T-cell (primary cell): ENCODE results near the gene PRLR. TPM values are rescaled to one million over a fixed set of nuclear protein-coding genes. Genes with fewer than 3 reads are reported as not detected.

Experiments
- ATAC-seq, 4 experiments: fragments of 200-7000 bp in 3 of 4; fragments of 150-1000 bp in 1 of 4; cut with Tn5 transposase; replicated peaks in 1 of 4; 1 replicate in 3 of 4; 2 replicates in 1 of 4; pipeline ENCODE4 v1.10.0; 2021; ENCODE audit warnings: moderate library complexity in 3 of 4, mild to moderate bottlenecking in 2 of 4, moderate number of reproducible peaks in 1 of 4
- CTCF ChIA-PET, 2 donors: fragments of 300-600 bp; sonication (Branson Sonifier 250); formaldehyde crosslinking; loops; one replicate each; lab custom pipeline; 2022; ENCODE audit warnings: antibody characterized with exemption in 2 of 2; lab: Charles Lee
- POLR2A ChIA-PET, 2 donors: fragments of 300-600 bp; sonication (Branson Sonifier 250); formaldehyde crosslinking; loops; one replicate each; lab custom pipeline; 2022; ENCODE audit warnings: antibody characterized with exemption in 2 of 2; lab: Charles Lee
- DNase-seq, 35 experiments: peaks; one replicate each; pipeline versions ENCODE4 v3.0.0 to v3.0.0-alpha.2; 2013 to 2023
- H3K27ac ChIP-seq: one replicate; pipeline ENCODE4 v1.5.1; 2013; ENCODE audit warnings: low read length
- H3K27me3 ChIP-seq, 2 experiments: replicated peaks in 1 of 2; 1 replicate in 1 of 2; 2 replicates in 1 of 2; pipeline versions ENCODE4 v1.6.1 to v1.7.0; 2013; ENCODE audit warnings: low read length in 1 of 2, mixed read lengths in 1 of 2; ENCODE audit not compliant: control insufficient read depth in 2 of 2, insufficient read depth in 2 of 2; ENCODE audit errors: extremely low read depth in 1 of 2
- H3K36me3 ChIP-seq, 2 donors: 1 replicate in 1 of 2; 2 replicates in 1 of 2; pipeline versions ENCODE4 v1.6.1 to v1.7.0; 2013; ENCODE audit warnings: low read length in 1 of 2; ENCODE audit not compliant: control insufficient read depth in 2 of 2, insufficient read depth in 1 of 2; ENCODE audit errors: extremely low read depth in 1 of 2
- H3K4me1 ChIP-seq, 2 experiments: 1 replicate in 1 of 2; 2 replicates in 1 of 2; pipeline versions ENCODE4 v1.6.1 to v1.7.0; 2013; ENCODE audit warnings: low read length in 2 of 2, mixed read lengths in 1 of 2; ENCODE audit not compliant: insufficient read depth in 2 of 2, control insufficient read depth in 1 of 2; ENCODE audit errors: extremely low read depth in 1 of 2
- H3K4me3 ChIP-seq, 2 donors: 1 replicate in 1 of 2; 2 replicates in 1 of 2; pipeline versions ENCODE4 v1.5.1 to v1.7.0; 2013; ENCODE audit warnings: mild to moderate bottlenecking in 2 of 2, low read length in 1 of 2, moderate library complexity in 1 of 2; ENCODE audit not compliant: control insufficient read depth in 1 of 2; ENCODE audit errors: extremely low read depth in 1 of 2
- H3K9me3 ChIP-seq: 2 replicates; pipeline ENCODE4 v1.7.0; 2013
- H3K27ac Mint-ChIP-seq, 2 donors: one replicate each; pipeline ENCODE4 v1.8.0; 2020 to 2021; ENCODE audit warnings: mild to moderate bottlenecking in 2 of 2, mixed read lengths in 2 of 2
- H3K27me3 Mint-ChIP-seq, 2 donors: one replicate each; pipeline ENCODE4 v1.8.0; 2021 to 2022; ENCODE audit warnings: mixed read lengths in 2 of 2
- H3K36me3 Mint-ChIP-seq: one replicate; pipeline ENCODE4 v1.8.0; 2021; ENCODE audit warnings: mixed read lengths
- H3K4me1 Mint-ChIP-seq, 3 donors: one replicate each; pipeline ENCODE4 v1.8.0; 2020 to 2022; ENCODE audit warnings: mixed read lengths in 3 of 3, mild to moderate bottlenecking in 1 of 3
- H3K4me3 Mint-ChIP-seq, 3 donors: one replicate each; pipeline ENCODE4 v1.8.0; 2020 to 2022; ENCODE audit warnings: mild to moderate bottlenecking in 3 of 3, mixed read lengths in 3 of 3, moderate library complexity in 3 of 3
- H3K9me3 Mint-ChIP-seq, 3 donors: one replicate each; pipeline ENCODE4 v1.8.0; 2020 to 2022; ENCODE audit warnings: mixed read lengths in 3 of 3
- WGBS: methylation state at CpG from one replicate; pipeline ENCODE4 v1.1.5; 2013; ENCODE audit warnings: missing lambda C conversion rate; ENCODE audit not compliant: insufficient coverage; 5-methylcytosine and 5-hydroxymethylcytosine counted together
- total RNA-seq, 35 experiments: library from RNA in 6 of 35; stranded (reverse) in 6 of 35; fragments of 120-200 nt in 1 of 35; gene quantifications; one replicate each; pipeline versions ENCODE4 v1.2.1 to v1.2.4 and lab custom pipeline; 2013 to 2026

PRLR gene
- total RNA-seq, 5 donors from 2014 or later (not counting 1 experiment from before 2014, with no cell fraction given): 0.16 to 0.23 (median 0.23) TPM; not detected in 2

DNA sequence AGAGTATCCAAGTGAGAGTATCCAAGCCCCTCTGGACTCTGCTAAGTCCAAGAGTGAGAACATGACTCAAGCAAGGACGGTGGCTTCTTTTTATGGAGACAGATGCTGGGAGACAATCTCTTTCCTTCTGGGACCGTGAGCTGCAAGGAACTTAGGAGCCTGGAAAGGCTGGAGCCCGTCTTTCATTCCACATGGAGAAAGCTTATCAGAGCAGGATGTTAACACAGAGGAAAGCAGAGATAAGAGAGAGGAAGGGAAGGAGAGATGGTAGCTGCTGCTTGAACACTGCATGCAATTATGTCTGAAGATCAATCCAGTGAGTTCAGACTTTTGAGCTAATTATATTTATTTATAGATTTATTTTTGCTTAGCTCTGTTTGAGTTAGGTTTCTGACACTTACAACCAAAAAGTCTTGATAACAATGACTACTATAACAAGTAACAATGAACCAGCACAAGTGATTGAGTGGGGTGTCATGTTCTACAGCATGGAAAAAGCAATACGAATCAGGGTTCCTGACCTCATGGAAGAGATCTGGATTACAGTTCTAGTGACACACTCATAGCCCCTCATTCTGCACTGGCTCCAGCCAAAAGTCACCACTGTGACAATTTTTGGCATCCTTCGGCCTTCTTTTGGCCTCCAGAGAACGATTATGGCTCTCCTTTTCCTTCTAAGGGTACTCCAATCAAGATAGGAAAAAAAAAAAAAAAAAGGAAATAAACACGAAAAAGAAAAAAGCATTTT is 71.5 kb downstream of the PRLR start:
- no peak overlapping the region for H3K4me3 Mint-ChIP-seq
- H3K4me1 ChIP-seq: no peaks in the 10 kb centered on the region
- H3K9me3 ChIP-seq: no peaks in the 10 kb centered on the region
- POLR2A ChIA-PET: interaction anchor here in 1 of 2 donors (0.5 kb wide), 1 partner anchor 490 kb away, joined by 4 read pairs; no protein-coding TSS in a partner anchor
- no peaks in the 10 kb centered on the region for H3K9me3 Mint-ChIP-seq
- CTCF ChIA-PET: interaction anchor here in 1 of 2 donors (0.6 kb wide), 1 partner anchor 197 kb away, joined by 9 read pairs; no protein-coding TSS in a partner anchor
- ATAC-seq (no peak), DNase-seq (no peak)
- H3K36me3 ChIP-seq: no peaks in the 10 kb centered on the region
- WGBS: 45% methylated on average over 3 of the region's 7 CpGs
- H3K4me1 Mint-ChIP-seq: no peaks in the 10 kb centered on the region
- no peak overlapping the region for H3K27ac ChIP-seq
- no peak overlapping the region for H3K27ac Mint-ChIP-seq
- peaks cover 2 to 5% of the 10 kb centered on the region in 2 experiments for H3K27me3 ChIP-seq
- peaks cover under 1 to 9% of the 10 kb centered on the region in 2 donors for H3K27me3 Mint-ChIP-seq
- H3K4me3 ChIP-seq: no peak overlapping the region
- H3K36me3 Mint-ChIP-seq: no peaks in the 10 kb centered on the region

DNA sequence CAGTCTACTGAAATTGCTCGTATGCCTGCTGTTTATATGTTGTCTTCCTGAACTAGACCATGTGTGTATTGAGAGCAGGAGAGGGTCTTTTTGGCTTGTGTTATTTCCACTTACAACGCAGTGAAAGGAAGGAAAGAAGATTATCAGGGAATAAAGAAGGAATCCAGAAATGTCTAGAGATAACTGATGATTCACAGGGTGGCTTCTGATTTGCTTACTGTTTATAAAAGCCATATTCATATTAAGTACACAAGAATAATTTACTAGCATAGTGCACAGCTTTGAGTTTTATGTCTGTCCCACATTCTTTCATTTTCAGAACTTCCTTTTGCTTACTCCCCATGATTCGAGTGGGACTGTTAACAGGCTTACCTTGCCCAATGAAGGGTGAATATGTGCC is 72.1 kb downstream of the PRLR start:
- H3K27ac Mint-ChIP-seq: no peak overlapping the region
- Histone ChIP-seq H3K9me3 (no peaks in the 10 kb centered on the region), H3K4me1 (no peaks in the 10 kb centered on the region), H3K4me3 (no peak overlapping the region), H3K36me3 (no peaks in the 10 kb centered on the region), H3K27ac (no peak overlapping the region), H3K27me3 (peaks cover 0 to 5% of the 10 kb centered on the region in 2 experiments)
- WGBS: 82% methylated on average over 2 of the region's 3 CpGs
- H3K4me3 Mint-ChIP-seq: no peak overlapping the region
- ChIA-PET POLR2A (no interaction called here), CTCF (no interaction called here)
- no peaks in the 10 kb centered on the region for H3K9me3 Mint-ChIP-seq
- H3K27me3 Mint-ChIP-seq: peaks cover 0 to 9% of the 10 kb centered on the region in 2 donors
- H3K4me1 Mint-ChIP-seq: no peaks in the 10 kb centered on the region
- H3K36me3 Mint-ChIP-seq: no peaks in the 10 kb centered on the region
- no peak for DNase-seq
- ATAC-seq: no peak

DNA sequence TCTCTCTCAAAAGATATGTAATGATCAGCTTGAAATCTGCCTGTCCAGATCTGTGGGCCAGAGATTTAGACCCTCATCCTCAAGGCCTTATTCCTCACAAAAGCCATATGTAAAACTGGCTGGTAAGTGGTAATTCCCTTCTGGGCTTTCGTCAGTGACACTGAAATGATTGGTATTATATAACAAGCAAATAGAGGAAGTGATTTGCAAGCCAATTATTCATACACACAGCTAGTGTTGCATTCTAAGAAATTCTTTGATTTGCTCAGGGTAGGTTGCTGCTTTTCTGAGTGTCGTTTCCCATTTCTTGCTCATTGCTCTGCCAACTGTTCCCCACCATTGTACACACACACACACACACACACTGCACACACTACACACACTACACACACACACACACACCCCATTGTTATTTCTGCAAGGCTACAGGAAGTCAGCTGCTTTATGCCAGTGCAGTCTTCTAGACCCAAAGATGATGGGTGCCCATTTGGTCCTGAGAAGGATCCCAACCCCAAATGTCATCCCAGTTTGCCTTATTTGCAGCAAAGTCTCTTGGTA is 76.8 kb downstream of the PRLR start:
- CTCF ChIA-PET: interaction anchor here in 1 of 2 donors (0.6 kb wide), 1 partner anchor 80 kb away, joined by 6 read pairs; no protein-coding TSS in a partner anchor
- POLR2A ChIA-PET: no interaction called here
- no peaks in the 10 kb centered on the region for H3K9me3 Mint-ChIP-seq

DNA sequence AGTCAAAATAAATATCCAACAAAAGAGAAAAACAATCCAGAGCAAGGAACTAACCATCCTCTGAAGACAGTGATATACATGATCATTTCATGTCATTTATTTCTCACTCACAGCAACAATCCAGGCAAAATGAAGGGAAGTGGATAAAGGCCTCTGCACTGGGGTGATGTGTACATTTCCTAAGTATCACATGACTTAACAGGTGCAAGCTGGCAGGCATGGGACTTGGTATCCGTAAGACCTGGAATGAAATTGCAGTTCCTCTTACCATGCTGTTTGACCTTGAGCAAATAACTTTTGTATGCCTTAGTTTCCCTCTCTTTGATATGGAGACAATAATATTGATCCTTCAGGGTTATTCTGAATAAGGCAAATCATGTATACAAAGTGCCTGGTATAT is 77.6 kb downstream of the PRLR start:
- no CpG with 5 or more reads among the region's 1 CpG for WGBS
- H3K4me3 ChIP-seq: no peak overlapping the region
- no peaks in the 10 kb centered on the region for H3K4me1 ChIP-seq
- ChIA-PET CTCF (no interaction called here), POLR2A (interaction anchor here in 1 of 2 donors (0.6 kb wide), 1 partner anchor 76 kb away, joined by 13 read pairs; no protein-coding TSS in a partner anchor)
- no peaks in the 10 kb centered on the region for H3K27me3 ChIP-seq
- no peak overlapping the region for H3K27ac ChIP-seq
- Mint-ChIP-seq H3K27ac (no peak overlapping the region), H3K9me3 (no peaks in the 10 kb centered on the region), H3K36me3 (no peaks in the 10 kb centered on the region), H3K4me1 (no peaks in the 10 kb centered on the region), H3K4me3 (no peak overlapping the region), H3K27me3 (no peaks in the 10 kb centered on the region)
- no peak for DNase-seq
- no peak for ATAC-seq
- H3K9me3 ChIP-seq: no peaks in the 10 kb centered on the region
- no peaks in the 10 kb centered on the region for H3K36me3 ChIP-seq

More for the DNA sequence above, 76.8 kb downstream of the PRLR start:
- Histone ChIP-seq H3K9me3 (no peaks in the 10 kb centered on the region), H3K36me3 (no peaks in the 10 kb centered on the region), H3K27ac (no peak overlapping the region), H3K4me3 (no peak overlapping the region), H3K27me3 (no peaks in the 10 kb centered on the region), H3K4me1 (no peaks in the 10 kb centered on the region)
- peaks cover 0 to 1% of the 10 kb centered on the region in 2 donors for H3K27me3 Mint-ChIP-seq
- WGBS: no CpG with 5 or more reads among the region's 2 CpGs
- H3K4me3 Mint-ChIP-seq: no peak overlapping the region
- H3K27ac Mint-ChIP-seq: no peak overlapping the region
- ATAC-seq (no peak), DNase-seq (no peak)
- no peaks in the 10 kb centered on the region for H3K36me3 Mint-ChIP-seq
- no peaks in the 10 kb centered on the region for H3K4me1 Mint-ChIP-seq

DNA sequence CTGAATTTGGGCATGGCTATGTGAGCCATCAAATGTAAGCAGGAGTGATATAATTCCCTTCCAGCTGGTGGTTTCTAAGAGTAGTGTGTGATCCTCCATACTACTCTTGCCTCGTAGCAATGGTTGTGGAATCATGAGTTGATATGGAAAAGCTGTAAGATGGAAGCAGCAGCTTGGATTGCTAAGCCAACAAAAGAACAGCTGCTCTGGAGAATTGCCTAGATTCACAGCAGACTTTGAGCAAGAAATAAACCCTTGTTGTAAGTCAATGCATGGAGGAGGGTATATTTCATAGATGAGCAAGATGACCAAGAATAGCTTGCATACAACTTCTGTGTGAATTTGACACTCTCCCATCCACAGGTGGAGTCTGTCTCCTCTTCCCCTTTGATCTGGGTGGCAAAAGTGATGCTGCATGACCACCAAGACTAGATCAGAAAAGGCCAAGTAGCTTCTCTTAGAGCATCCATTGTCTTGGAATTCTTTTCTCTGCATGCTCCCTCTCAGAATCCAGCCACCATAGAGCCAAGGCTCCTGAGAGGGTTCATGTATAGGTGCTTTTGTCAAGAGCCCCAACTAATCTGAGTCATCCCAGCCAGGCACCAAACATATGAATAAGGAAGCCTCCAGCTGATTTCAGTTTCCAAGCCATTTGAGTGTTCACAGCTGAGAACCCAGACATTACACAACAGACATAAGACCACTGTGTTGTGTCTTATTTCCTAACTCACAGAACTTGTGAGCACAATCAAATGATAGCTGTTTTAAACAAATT is 79.0 kb downstream of the PRLR start:
- no peak overlapping the region for H3K27ac Mint-ChIP-seq
- H3K4me3 Mint-ChIP-seq: no peak overlapping the region
- ChIA-PET POLR2A (no interaction called here), CTCF (no interaction called here)
- WGBS: no CpG with 5 or more reads among the region's 1 CpG
- no peak for ATAC-seq
- DNase-seq: no peak
- no peak overlapping the region for H3K27ac ChIP-seq
- H3K9me3 ChIP-seq: no peaks in the 10 kb centered on the region
- H3K27me3 ChIP-seq: no peaks in the 10 kb centered on the region
- H3K4me1 ChIP-seq: no peaks in the 10 kb centered on the region
- no peaks in the 10 kb centered on the region for H3K9me3 Mint-ChIP-seq
- H3K36me3 Mint-ChIP-seq: no peaks in the 10 kb centered on the region
- peaks cover 0 to 6% of the 10 kb centered on the region in 2 donors for H3K27me3 Mint-ChIP-seq
- no peaks in the 10 kb centered on the region for H3K36me3 ChIP-seq
- no peak overlapping the region for H3K4me3 ChIP-seq
- H3K4me1 Mint-ChIP-seq: no peaks in the 10 kb centered on the region

DNA sequence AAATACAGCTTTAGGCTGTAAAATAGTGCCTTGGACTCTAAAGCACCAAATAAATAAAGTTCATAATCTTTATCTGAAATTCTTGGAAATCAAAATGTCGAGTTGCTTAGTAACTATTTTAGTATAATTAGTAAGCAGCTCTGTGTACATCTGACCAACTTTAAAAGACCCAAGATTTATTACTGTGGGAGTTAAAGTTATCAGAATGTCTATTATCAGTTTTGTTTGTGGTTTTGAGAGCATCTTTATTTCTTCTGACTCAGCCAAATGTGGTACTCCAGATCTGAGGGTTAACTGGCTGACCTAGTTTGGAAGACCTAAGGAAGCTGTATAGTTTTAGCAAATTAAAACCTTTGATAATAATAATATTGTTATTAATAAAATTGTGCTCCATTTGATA is 81.2 kb downstream of the PRLR start:
- Histone ChIP-seq H3K9me3 (no peaks in the 10 kb centered on the region), H3K4me1 (no peaks in the 10 kb centered on the region), H3K4me3 (no peak overlapping the region), H3K27me3 (no peaks in the 10 kb centered on the region), H3K27ac (no peak overlapping the region), H3K36me3 (no peaks in the 10 kb centered on the region)
- H3K27ac Mint-ChIP-seq: no peak overlapping the region
- peaks cover 0 to 16% of the 10 kb centered on the region in 2 donors for H3K27me3 Mint-ChIP-seq
- no peak overlapping the region for H3K4me3 Mint-ChIP-seq
- CTCF ChIA-PET: no interaction called here
- no peaks in the 10 kb centered on the region for H3K4me1 Mint-ChIP-seq
- no peaks in the 10 kb centered on the region for H3K36me3 Mint-ChIP-seq
- no peaks in the 10 kb centered on the region for H3K9me3 Mint-ChIP-seq
- no peak for DNase-seq
- no peak for ATAC-seq
- no CpG with 5 or more reads among the region's 1 CpG for WGBS
- POLR2A ChIA-PET: no interaction called here
